Adrenal gland (tissue), 12 donors: Measurements from ENCODE around the gene CREBBP. TPM values are rescaled to one million over a fixed set of nuclear protein-coding genes. Genes with fewer than 3 reads are reported as not detected.

Experiments used
- DNase-seq, 7 donors: peaks; one replicate each; pipeline ENCODE4 v3.0.0-alpha.2; 2019 to 2020
- H3K27ac ChIP-seq, 5 donors: fragments of 200-600 bp; sonication (generic) in 4 of 5; 1 replicate in 3 of 5; 2 replicates in 2 of 5; pipeline versions ENCODE4 v1.5.1 to v1.8.0; 2016 to 2020; ENCODE audit warnings: mild to moderate bottlenecking in 1 of 5
- H3K27me3 ChIP-seq: fragments of 200-600 bp; 2 replicates; pipeline ENCODE4 v1.8.0; 2021
- H3K36me3 ChIP-seq, 2 donors: fragments of 200-600 bp; replicated peaks in 1 of 2; 1 replicate in 1 of 2; 2 replicates in 1 of 2; pipeline versions ENCODE4 v1.5.1 to v1.8.0; 2018 to 2022
- H3K4me1 ChIP-seq, 2 donors: fragments of 200-600 bp; replicated peaks in 1 of 2; 1 replicate in 1 of 2; 2 replicates in 1 of 2; pipeline versions ENCODE4 v1.5.1 to v1.8.0; 2018 to 2021
- H3K4me3 ChIP-seq, 4 donors: fragments of 200-600 bp; sonication (generic) in 3 of 4; one replicate each; pipeline ENCODE4 v1.5.1; 2016 to 2018
- H3K9me3 ChIP-seq, 3 donors: fragments of 200-600 bp; sonication (generic) in 1 of 3; replicated peaks in 1 of 3; 1 replicate in 2 of 3; 2 replicates in 1 of 3; pipeline versions ENCODE4 v1.5.1 to v1.8.0; 2016 to 2021
- POLR2A ChIP-seq, 2 donors: fragments of 450-650 bp; IDR thresholded peaks; one replicate each; pipeline ENCODE4 v1.6.1; 2017; ENCODE audit warnings: antibody characterized with exemption in 2 of 2, mild to moderate bottlenecking in 2 of 2, moderate library complexity in 1 of 2
- WGBS, 4 donors: extraction: QIAGEN DNeasy Blood & Tissue Kit in 2 of 4; methylation state at CpG; one replicate each; pipeline versions ENCODE4 v1.1.5 to v1.1.7; 2013 to 2017; 5-methylcytosine and 5-hydroxymethylcytosine counted together
- intact Hi-C, 2 donors: fragments of 100-400 bp; cut with DNase I; formaldehyde crosslinking; loops; one replicate each; pipeline versions ENCODE4 v1.14.1 to v1.15.0; 2022 to 2023
- polyA plus RNA-seq, 3 donors: library from polyadenylated mRNA; stranded (reverse); fragments of 200-250 nt in 2 of 3; fragments of 350-450 nt in 1 of 3; fragmentation: Illumina TruSeq in 1 of 3; extraction: RNeasy Lipid Tissue Mini Kit (QIAGEN cat#74804) in 1 of 3; gene quantifications; one replicate each; pipeline ENCODE4 v1.2.3, GENCODE V29; 2013 to 2014
- total RNA-seq, 9 donors: library from RNA; depleted of rRNA in 4 of 9; stranded (reverse); fragments of >200 nt in 4 of 9; fragments of 120-200 nt in 1 of 9; fragmentation: NEBNext Ultra II Directional in 1 of 9; extraction: Animal tissue kit (Norgen Biotek cat#: 25700) in 1 of 9; gene quantifications; one replicate each; pipeline versions ENCODE4 v1.1.0 to v1.2.4, GENCODE V29; 2013 to 2023
- TF ChIP-seq, protein P1 (sequence below), 6 experiments: fragments of 450-650 bp in 4 of 6; fragments of 200-600 bp in 2 of 6; sonication (generic) in 1 of 6; IDR thresholded peaks; 1 replicate in 5 of 6; 2 replicates in 1 of 6; pipeline versions ENCODE4 v1.5.1 to v1.8.0; 2016 to 2021; ENCODE audit warnings: antibody characterized with exemption in 6 of 6, mild to moderate bottlenecking in 2 of 6, moderate library complexity in 1 of 6
- donor health status: healthy with polysubstance abuse.
- donor health status: Bipolar disorder and iron deficiency.
- donor health status: DM: yes; HTN: yes; CAD: no.
- donor health status: DM: no; HTN: no; CAD: no.
- donor health status: DM: no; HTN: no; CAD: no.
- donor health status: DM: yes; HTN: yes; CAD: no.

CREBBP gene
- total and polyA plus RNA-seq, 12 donors: 13.7 to 67.7 (median 44.1) TPM

DNA sequence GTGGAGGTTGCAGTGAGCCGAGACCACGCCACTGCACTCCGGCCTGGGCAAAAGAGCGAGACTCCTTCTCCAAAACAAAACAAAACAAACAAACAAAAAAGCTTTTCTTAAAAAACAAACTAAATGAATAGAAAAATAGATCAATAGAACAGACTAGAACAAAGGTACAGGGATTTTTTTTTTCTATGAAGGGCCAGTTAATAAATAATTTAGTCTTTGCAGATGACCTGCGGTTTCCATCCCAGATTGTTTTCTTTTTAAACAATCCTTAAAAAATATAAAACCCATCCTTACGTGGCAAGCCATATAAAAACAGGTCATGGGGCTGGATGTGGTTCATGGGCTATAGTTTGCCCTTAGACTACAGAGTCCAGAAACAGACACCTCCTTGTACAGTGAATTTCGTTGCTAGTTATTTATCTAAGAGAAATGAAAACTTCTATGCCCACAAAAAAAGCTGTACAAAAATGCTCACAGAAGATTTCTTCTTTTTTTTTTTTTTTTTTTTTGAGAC, 45.4 kb downstream of the CREBBP start:
- no peak for TF ChIP-seq POLR2A (IDR thresholded peaks at IDR 0.05)
- TF ChIP-seq, protein P1, sequence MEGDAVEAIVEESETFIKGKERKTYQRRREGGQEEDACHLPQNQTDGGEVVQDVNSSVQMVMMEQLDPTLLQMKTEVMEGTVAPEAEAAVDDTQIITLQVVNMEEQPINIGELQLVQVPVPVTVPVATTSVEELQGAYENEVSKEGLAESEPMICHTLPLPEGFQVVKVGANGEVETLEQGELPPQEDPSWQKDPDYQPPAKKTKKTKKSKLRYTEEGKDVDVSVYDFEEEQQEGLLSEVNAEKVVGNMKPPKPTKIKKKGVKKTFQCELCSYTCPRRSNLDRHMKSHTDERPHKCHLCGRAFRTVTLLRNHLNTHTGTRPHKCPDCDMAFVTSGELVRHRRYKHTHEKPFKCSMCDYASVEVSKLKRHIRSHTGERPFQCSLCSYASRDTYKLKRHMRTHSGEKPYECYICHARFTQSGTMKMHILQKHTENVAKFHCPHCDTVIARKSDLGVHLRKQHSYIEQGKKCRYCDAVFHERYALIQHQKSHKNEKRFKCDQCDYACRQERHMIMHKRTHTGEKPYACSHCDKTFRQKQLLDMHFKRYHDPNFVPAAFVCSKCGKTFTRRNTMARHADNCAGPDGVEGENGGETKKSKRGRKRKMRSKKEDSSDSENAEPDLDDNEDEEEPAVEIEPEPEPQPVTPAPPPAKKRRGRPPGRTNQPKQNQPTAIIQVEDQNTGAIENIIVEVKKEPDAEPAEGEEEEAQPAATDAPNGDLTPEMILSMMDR (IDR thresholded peaks at IDR 0.05): no peak
- no peak overlapping the region for H3K27ac ChIP-seq
- intact Hi-C loops: no loop called here
- no peak for DNase-seq
- no peaks in the 10 kb centered on the region for H3K36me3 ChIP-seq
- peaks cover 0 to 5% of the 10 kb centered on the region in 2 donors for H3K4me1 ChIP-seq
- no peaks in the 10 kb centered on the region for H3K27me3 ChIP-seq
- 95 to 96% (median 96%) methylated on average over 7 of the region's 7 CpGs for WGBS, 4 donors
- no peak overlapping the region for H3K4me3 ChIP-seq
- peaks cover 0 to 12% (median 0%) of the 10 kb centered on the region in 3 donors for H3K9me3 ChIP-seq

DNA sequence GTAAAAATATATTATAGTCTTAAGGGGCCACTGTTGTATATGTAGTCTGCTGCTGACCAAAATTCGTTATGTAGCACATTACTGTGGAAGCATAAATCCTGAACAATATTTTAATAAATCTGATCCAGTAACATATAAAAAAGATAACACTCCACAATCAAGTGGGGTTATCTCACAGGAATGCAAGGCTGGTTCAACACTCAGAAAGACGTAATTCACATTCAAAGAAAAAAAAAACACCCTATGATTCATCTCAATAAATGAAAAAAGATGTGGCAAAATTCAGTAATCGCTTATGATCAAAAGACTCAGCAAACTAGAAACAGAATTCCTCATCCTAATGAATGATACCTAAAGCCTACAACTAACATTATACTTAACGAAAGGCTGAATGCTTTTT, 47.8 kb downstream of the CREBBP start:
- intact Hi-C loops: no loop called here
- WGBS, 4 donors: 80 to 90% (median 83%) methylated on average over 4 of the region's 4 CpGs

DNA sequence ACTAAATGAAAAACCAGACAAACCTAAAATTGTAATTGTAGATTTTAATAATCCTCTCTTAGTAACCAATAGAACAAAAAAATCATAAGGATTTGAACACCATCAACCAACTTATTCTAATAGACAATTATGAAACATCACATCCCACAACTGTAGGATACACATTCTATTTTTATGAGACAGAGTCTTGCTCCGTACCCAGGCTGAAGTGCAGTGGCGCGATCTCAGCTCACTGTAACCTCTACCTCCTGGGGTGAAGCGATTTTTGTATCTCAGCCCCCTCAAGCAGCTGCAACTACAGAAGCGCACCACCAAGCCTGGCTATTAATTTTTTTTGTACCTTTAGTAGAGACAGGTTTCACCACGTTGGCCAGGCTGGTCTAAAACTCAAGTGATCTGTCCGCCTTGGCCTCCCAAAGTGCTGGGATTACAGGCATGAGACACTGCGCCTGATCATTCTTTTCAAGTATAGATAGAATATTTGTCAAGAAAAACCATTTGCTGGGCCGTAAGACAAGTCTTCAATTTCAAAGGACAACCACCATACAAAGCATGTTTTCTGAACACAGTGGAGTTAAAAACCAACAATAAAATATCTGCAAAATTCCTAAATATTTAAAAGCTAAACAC, 49.8 kb downstream of the CREBBP start:
- Histone ChIP-seq H3K9me3 (peaks cover 0 to 12% (median 0%) of the 10 kb centered on the region in 3 donors), H3K4me1 (peaks cover 0 to 3% of the 10 kb centered on the region in 2 donors), H3K36me3 (no peaks in the 10 kb centered on the region), H3K27ac (no peak overlapping the region), H3K4me3 (no peak overlapping the region), H3K27me3 (no peaks in the 10 kb centered on the region)
- intact Hi-C loops: no loop called here
- no peak for DNase-seq
- 93 to 97% (median 95%) methylated on average over 9 of the region's 9 CpGs for WGBS, 4 donors
- TF ChIP-seq, protein P1 (IDR thresholded peaks at IDR 0.05): no peak
- no peak for TF ChIP-seq POLR2A (IDR thresholded peaks at IDR 0.05)

More for the DNA sequence above, 47.8 kb downstream of the CREBBP start:
- H3K4me3 ChIP-seq: no peak overlapping the region
- no peaks in the 10 kb centered on the region for H3K36me3 ChIP-seq
- H3K9me3 ChIP-seq: peaks cover 0 to 12% (median 0%) of the 10 kb centered on the region in 3 donors
- TF ChIP-seq POLR2A (IDR thresholded peaks at IDR 0.05): no peak
- no peak for DNase-seq
- no peaks in the 10 kb centered on the region for H3K27me3 ChIP-seq
- H3K4me1 ChIP-seq: no peaks in the 10 kb centered on the region
- no peak overlapping the region for H3K27ac ChIP-seq

DNA sequence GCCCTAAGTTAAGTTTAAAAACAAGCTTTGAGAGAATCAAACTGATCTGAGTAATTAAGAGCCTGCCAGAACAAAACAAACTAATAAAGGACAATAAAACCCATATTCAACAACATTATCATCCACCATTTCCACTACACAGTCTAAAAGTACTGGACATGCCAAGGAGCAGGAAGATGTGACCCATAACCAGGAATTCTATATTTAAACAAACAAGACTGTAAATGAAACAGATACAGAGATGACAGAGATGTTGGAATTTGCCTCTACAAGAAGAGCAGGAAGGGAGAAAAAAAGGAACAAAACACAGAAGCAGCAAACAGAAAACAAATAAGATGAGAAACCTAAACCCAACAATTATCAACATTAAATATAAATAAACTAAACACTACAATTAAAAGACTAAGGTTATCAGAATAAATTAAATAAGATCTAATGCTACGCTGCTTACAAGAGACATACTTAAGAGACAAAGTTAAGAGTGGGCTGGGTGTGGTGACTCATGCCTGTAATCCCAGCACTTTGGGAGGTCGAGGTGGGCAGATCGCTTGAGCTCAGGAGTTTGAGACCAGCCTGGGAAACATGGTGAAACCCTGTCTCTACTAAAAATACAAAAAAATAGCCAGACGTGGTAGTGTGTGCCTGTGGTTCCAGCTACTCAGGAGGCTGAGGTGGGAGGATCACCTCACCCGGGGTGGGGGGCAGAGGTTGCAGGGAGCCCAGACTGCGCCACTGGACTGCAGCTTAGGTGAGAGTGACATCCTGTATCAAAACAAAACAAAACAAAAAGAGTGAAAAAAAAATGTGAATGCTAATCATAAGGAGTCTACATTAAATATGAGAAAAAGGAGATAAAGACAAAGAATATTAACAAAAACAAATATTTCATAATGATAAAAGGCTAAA, 50.6 kb downstream of the CREBBP start:
- 86 to 91% (median 91%) methylated on average over 6 of the region's 6 CpGs for WGBS, 4 donors
- H3K4me3 ChIP-seq: no peak overlapping the region
- no peak overlapping the region for H3K27ac ChIP-seq
- TF ChIP-seq POLR2A (IDR thresholded peaks at IDR 0.05): no peak
- TF ChIP-seq, protein P1 (IDR thresholded peaks at IDR 0.05): no peak
- H3K27me3 ChIP-seq: no peaks in the 10 kb centered on the region
- no peaks in the 10 kb centered on the region for H3K36me3 ChIP-seq
- peaks cover 7 to 11% of the 10 kb centered on the region in 2 donors for H3K4me1 ChIP-seq
- peaks cover 0 to 12% (median 0%) of the 10 kb centered on the region in 3 donors for H3K9me3 ChIP-seq
- intact Hi-C loops: no loop called here
- DNase-seq: no peak
